ENCODE data around the gene PCBP3.
"Not testable (repeated sequence)": the region's sequence is repeated elsewhere in the genome, so short reads cannot be mapped to it uniquely, and the experiment has no call there.

Gene PCBP3

GRCh38 chr21:45850181-45850580, 206.7 kb downstream of the PCBP3 start:
- no peak for DNase-seq

GRCh38 chr21:45852386-45852785, 208.9 kb downstream of the PCBP3 start:
- DNase-seq = not testable (repeated sequence)

- DNase-seq = no peak
These were observed 209.4 kb downstream of the PCBP3 start for GRCh38 chr21:45852886-45853400.

- no peak for DNase-seq
These were observed 210.3 kb downstream of the PCBP3 start for GRCh38 chr21:45853703-45854342.

GRCh38 chr21:45854690-45855247, 211.2 kb downstream of the PCBP3 start:
- DNase-seq = no peak

GRCh38 chr21:45855248-45855811, 211.8 kb downstream of the PCBP3 start:
- DNase-seq = no peak

GRCh38 chr21:45856442-45856841, 212.9 kb downstream of the PCBP3 start:
- DNase-seq = no peak

GRCh38 chr21:45856906-45857305, 213.4 kb downstream of the PCBP3 start:
- DNase-seq = no peak

GRCh38 chr21:45857761-45858160, 214.2 kb downstream of the PCBP3 start:
- DNase-seq = no peak

- DNase-seq = no peak
These were observed 214.7 kb downstream of the PCBP3 start for GRCh38 chr21:45858180-45858579.

GRCh38 chr21:45859041-45859761, 215.7 kb downstream of the PCBP3 start:
- no peak for DNase-seq

- no peak for DNase-seq
These were observed 216.3 kb downstream of the PCBP3 start for GRCh38 chr21:45859762-45860357.

GRCh38 chr21:45860493-45861155, 217.1 kb downstream of the PCBP3 start:
- no peak for DNase-seq

- DNase-seq = no peak
These were observed 217.8 kb downstream of the PCBP3 start for GRCh38 chr21:45861156-45861870.

- no peak for DNase-seq
These were observed 219.2 kb downstream of the PCBP3 start for GRCh38 chr21:45862543-45863207.

GRCh38 chr21:45863267-45863666, 219.7 kb downstream of the PCBP3 start:
- no peak for DNase-seq

- no peak for DNase-seq
These were observed 220.2 kb downstream of the PCBP3 start for GRCh38 chr21:45863751-45864150.

- DNase-seq = no peak
These were observed 220.9 kb downstream of the PCBP3 start for GRCh38 chr21:45864436-45864835.

- no peak for DNase-seq
These were observed 221.7 kb downstream of the PCBP3 start for GRCh38 chr21:45865106-45865835.

GRCh38 chr21:45866551-45866950, 223.0 kb downstream of the PCBP3 start:
- DNase-seq = no peak

Measured in CD4-positive, alpha-beta T cell treated with Interferon alpha-2 for 1 hour (primary cell).